HK-2 (cell line): ENCODE results near the gene LMCD1.
A peak's percentile ranks its signal among the peaks of the same experiment; 100 is the strongest.

Experiments used
- DNase-seq: peaks from one replicate; pipeline ENCODE4 v3.0.0-alpha.2; 2018; ENCODE audit not compliant: unreplicated experiment

LMCD1 gene

GRCh38 chr3:8619548-8619947 lies 117.9 kb downstream of the LMCD1 start:
- DNase-seq = no peak

- DNase-seq = no peak
These were observed 119.5 kb downstream of the LMCD1 start for GRCh38 chr3:8621141-8621540.

- no peak for DNase-seq
These were observed 120.2 kb downstream of the LMCD1 start for GRCh38 chr3:8621872-8622271.

GRCh38 chr3:8622873-8623691 lies 121.5 kb downstream of the LMCD1 start:
- peak; percentile 49 for DNase-seq

- no peak for DNase-seq
These were observed 122.1 kb downstream of the LMCD1 start for GRCh38 chr3:8623741-8624140.
